PC-3 (cell line): Measurements from ENCODE around the gene H6PD. TPM values are rescaled to one million over a fixed set of nuclear protein-coding genes. Genes with fewer than 3 reads are reported as not detected.

Experiments
- ATAC-seq: fragments of 200-7000 bp; cut with Tn5 transposase; 2 replicates; pipeline ENCODE4 v1.9.1; 2020; ENCODE audit warnings: mild to moderate bottlenecking, moderate library complexity
- BruUV-seq: library from RNA; stranded (reverse); fragments of 400-500 nt; replicated peaks from 2 replicates; lab custom pipeline; 2021; lab: Mats Ljungman, UMichigan
- CTCF ChIA-PET: fragments of 300-600 bp; sonication (Branson Sonifier 250); formaldehyde crosslinking; loops from one replicate; lab custom pipeline; 2022; ENCODE audit warnings: antibody characterized with exemption; lab: Charles Lee
- POLR2A ChIA-PET: fragments of 300-600 bp; sonication (Branson Sonifier 250); formaldehyde crosslinking; loops from one replicate; lab custom pipeline; 2022; ENCODE audit warnings: antibody characterized with exemption; ENCODE audit not compliant: unreplicated experiment; lab: Charles Lee
- DNase-seq: peaks from one replicate; pipeline ENCODE4 v3.0.0-alpha.2; 2015
- H2AFZ ChIP-seq: fragments of 300-600 bp; sonication (generic); 2 replicates; pipeline ENCODE4 v1.6.0; 2016; ENCODE audit warnings: antibody characterized with exemption, low read length
- H3F3A ChIP-seq: fragments of 300-600 bp; sonication (generic); one replicate; pipeline ENCODE4 v1.6.0; 2017; ENCODE audit warnings: antibody characterized with exemption, low read length, control low read depth, mild to moderate bottlenecking; ENCODE audit not compliant: unreplicated experiment
- H3K27ac ChIP-seq: fragments of 300-600 bp; sonication (generic); 2 replicates; pipeline ENCODE4 v1.5.1; 2016; ENCODE audit warnings: mild to moderate bottlenecking, low read length
- H3K27me3 ChIP-seq: fragments of 300-600 bp; sonication (generic); 2 replicates; pipeline ENCODE4 v1.6.1; 2016; ENCODE audit warnings: low read length, mixed read lengths
- H3K36me3 ChIP-seq: fragments of 300-600 bp; sonication (generic); 2 replicates; pipeline ENCODE4 v1.6.1; 2016; ENCODE audit warnings: low read depth, mixed run types, low read length, mixed read lengths
- H3K4me1 ChIP-seq: fragments of 300-600 bp; sonication (generic); 2 replicates; pipeline ENCODE4 v1.5.1; 2016; ENCODE audit warnings: low read length; ENCODE audit not compliant: insufficient read depth
- H3K4me2 ChIP-seq: fragments of 300-600 bp; sonication (generic); 2 replicates; pipeline ENCODE4 v1.6.0; 2016; ENCODE audit warnings: low read length
- H3K4me3 ChIP-seq: fragments of 300-600 bp; sonication (generic); 2 replicates; pipeline ENCODE4 v1.5.1; 2016; ENCODE audit warnings: mild to moderate bottlenecking, low read length, mixed read lengths
- H3K79me2 ChIP-seq: fragments of 300-600 bp; sonication (generic); 2 replicates; pipeline ENCODE4 v1.6.1; 2017; ENCODE audit warnings: low read length, mixed read lengths
- H3K9ac ChIP-seq: fragments of 300-600 bp; sonication (generic); 2 replicates; pipeline ENCODE4 v1.6.0; 2016; ENCODE audit warnings: mild to moderate bottlenecking, low read length
- H3K9me2 ChIP-seq: fragments of 300-600 bp; sonication (generic); replicated peaks from 2 replicates; pipeline ENCODE4 v1.6.1; 2016; ENCODE audit warnings: mixed run types, low read length, mixed read lengths
- H3K9me3 ChIP-seq: fragments of 300-600 bp; sonication (generic); 2 replicates; pipeline ENCODE4 v1.6.1; 2016; ENCODE audit warnings: low read length, mixed read lengths
- H4K20me1 ChIP-seq: fragments of 300-600 bp; sonication (generic); 2 replicates; pipeline ENCODE4 v1.6.1; 2016; ENCODE audit warnings: low read length, mixed read lengths
- EZH2 ChIP-seq: fragments of 300-600 bp; sonication (generic); IDR thresholded peaks from one replicate; pipeline ENCODE4 v1.6.1; 2017; ENCODE audit warnings: antibody characterized with exemption, mild to moderate bottlenecking, low read length; ENCODE audit not compliant: unreplicated experiment
- EZH2phosphoT487 ChIP-seq: fragments of 300-600 bp; sonication (generic); IDR thresholded peaks from 2 replicates; pipeline ENCODE4 v1.6.1; 2018; ENCODE audit warnings: mild to moderate bottlenecking, antibody characterized with exemption, low read length, borderline replicate concordance
- intact Hi-C: fragments of 100-400 bp; cut with micrococcal nuclease; formaldehyde crosslinking; loops from 2 replicates; pipeline ENCODE4 v1.9.0; 2023
- total RNA-seq: library from RNA; depleted of rRNA; stranded (reverse); fragments of >200 nt; gene quantifications from 2 replicates; pipeline ENCODE4 v1.2.3, GENCODE V29; 2014
- TF ChIP-seq, protein P1 (sequence below): fragments of 300-600 bp; sonication (generic); conservative IDR thresholded peaks from 2 replicates; pipeline ENCODE4 v1.5.1; 2017; ENCODE audit warnings: antibody characterized with exemption, low read depth, mild to moderate bottlenecking, low read length

The H6PD gene
- total RNA-seq, 1 experiment from 2014 or later, result 6.8 TPM

DNA sequence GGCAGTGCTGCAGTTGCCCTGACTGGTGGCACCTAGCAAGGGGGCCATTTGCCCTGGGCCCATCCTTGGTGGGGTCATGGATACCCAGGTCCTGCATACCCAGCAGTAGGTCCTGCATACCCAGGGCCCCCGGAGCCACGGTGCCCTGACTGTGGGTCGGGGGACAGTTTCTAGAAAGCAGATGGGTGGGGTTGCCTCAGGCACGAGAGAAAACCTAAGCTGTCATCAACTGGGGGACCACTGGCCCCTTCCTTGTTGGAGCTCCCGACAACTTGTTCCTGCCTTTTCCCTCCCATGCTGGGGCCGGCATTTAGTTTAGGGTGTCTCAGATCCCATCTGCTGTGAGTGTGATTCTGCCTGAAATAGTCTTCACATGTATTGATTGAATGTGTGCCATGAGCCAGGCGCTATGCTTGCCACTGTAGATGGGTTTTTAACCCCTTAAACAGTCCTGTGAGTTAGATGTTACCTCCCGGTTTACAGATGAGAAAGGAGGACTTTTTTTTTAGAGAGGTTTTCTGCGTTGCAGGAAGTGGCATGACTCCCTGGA, 73.7 kb downstream of the H6PD start:
- no peak overlapping the region for H2AFZ ChIP-seq
- H3K27ac ChIP-seq, result no peak overlapping the region
- no peak for ATAC-seq
- CTCF ChIA-PET, result no interaction called here
- no peaks in the 10 kb centered on the region for H3K27me3 ChIP-seq
- H3K36me3 ChIP-seq, result no peaks in the 10 kb centered on the region
- H3K4me3 ChIP-seq, result no peak overlapping the region
- H3K4me1 ChIP-seq, result peaks cover 5% of the 10 kb centered on the region
- no peaks in the 10 kb centered on the region for H3K9me2 ChIP-seq
- H4K20me1 ChIP-seq, result peaks cover 50% of the 10 kb centered on the region
- intact Hi-C loops, result no loop called here
- H3F3A ChIP-seq, result no peaks in the 10 kb centered on the region
- H3K9ac ChIP-seq, result no peak overlapping the region
- H3K79me2 ChIP-seq, result peaks cover 97% of the 10 kb centered on the region
- no peaks in the 10 kb centered on the region for H3K9me3 ChIP-seq
- H3K4me2 ChIP-seq, result no peak overlapping the region
- no peak for DNase-seq
- no TSS peak for BruUV-seq
- POLR2A ChIA-PET, result no interaction called here
- no peak for TF ChIP-seq EZH2
- TF ChIP-seq, protein P1, sequence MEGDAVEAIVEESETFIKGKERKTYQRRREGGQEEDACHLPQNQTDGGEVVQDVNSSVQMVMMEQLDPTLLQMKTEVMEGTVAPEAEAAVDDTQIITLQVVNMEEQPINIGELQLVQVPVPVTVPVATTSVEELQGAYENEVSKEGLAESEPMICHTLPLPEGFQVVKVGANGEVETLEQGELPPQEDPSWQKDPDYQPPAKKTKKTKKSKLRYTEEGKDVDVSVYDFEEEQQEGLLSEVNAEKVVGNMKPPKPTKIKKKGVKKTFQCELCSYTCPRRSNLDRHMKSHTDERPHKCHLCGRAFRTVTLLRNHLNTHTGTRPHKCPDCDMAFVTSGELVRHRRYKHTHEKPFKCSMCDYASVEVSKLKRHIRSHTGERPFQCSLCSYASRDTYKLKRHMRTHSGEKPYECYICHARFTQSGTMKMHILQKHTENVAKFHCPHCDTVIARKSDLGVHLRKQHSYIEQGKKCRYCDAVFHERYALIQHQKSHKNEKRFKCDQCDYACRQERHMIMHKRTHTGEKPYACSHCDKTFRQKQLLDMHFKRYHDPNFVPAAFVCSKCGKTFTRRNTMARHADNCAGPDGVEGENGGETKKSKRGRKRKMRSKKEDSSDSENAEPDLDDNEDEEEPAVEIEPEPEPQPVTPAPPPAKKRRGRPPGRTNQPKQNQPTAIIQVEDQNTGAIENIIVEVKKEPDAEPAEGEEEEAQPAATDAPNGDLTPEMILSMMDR, result no peak
- no peak for TF ChIP-seq EZH2phosphoT487

DNA sequence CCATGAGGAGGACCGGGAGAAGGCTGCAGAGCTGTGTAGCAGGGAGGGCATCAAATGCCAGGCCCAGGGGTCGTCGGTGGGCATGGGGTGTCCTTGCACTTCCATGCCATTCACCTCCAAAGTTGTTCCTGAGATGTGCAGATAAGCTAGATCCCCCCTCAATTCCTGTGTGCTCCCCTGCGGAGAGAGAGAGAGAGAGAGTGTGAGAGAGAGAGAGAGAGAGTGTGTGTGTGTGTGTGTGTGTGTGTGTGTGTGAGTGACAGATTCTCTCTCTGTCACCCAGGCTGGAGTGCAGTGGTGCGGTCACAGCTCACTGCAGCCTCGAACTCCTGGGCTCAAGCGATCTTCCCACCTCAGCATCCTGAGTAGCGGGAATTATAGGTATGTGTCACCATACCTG, 74.5 kb downstream of the H6PD start:
- no peak for ATAC-seq
- Histone ChIP-seq H3K79me2 (peaks cover 93% of the 10 kb centered on the region), H3K4me1 (no peaks in the 10 kb centered on the region), H3K36me3 (no peaks in the 10 kb centered on the region), H3K9ac (no peak overlapping the region), H3K27ac (no peak overlapping the region), H3K9me2 (no peaks in the 10 kb centered on the region), H3F3A (no peaks in the 10 kb centered on the region), H3K27me3 (no peaks in the 10 kb centered on the region), H3K4me2 (no peak overlapping the region), H2AFZ (no peak overlapping the region), H3K9me3 (no peaks in the 10 kb centered on the region), H4K20me1 (peaks cover 43% of the 10 kb centered on the region; the same call in 1 of the 2 replicates), H3K4me3 (no peak overlapping the region)
- TF ChIP-seq EZH2phosphoT487 (no peak), EZH2 (no peak)
- TF ChIP-seq, protein P1, result no peak
- intact Hi-C loops, result no loop called here
- DNase-seq, result no peak
- ChIA-PET POLR2A (no interaction called here), CTCF (no interaction called here)
- no TSS peak for BruUV-seq

DNA sequence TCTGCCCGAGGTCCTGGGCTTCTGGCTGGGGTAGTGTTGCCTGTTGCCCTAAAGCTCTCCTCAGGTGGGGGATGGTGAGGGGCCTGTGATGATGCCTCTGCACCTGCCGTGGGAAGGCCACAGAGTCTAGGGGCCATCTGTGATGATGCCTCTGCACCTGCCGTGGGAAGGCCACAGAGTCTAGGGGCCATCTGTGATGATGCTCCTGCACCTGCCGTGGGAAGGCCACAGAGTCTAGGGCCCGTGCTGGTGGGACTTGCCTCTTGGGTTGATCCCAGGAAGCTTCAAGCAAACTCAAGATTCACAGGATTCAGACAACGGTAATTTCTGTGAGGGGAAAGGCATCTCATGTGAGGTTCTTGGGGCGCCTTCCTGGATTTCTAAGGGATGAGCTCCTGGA, 75.4 kb downstream of the H6PD start:
- Histone ChIP-seq H3K27me3 (no peaks in the 10 kb centered on the region), H2AFZ (no peak overlapping the region), H3K9me2 (no peaks in the 10 kb centered on the region), H3K4me1 (no peaks in the 10 kb centered on the region), H3K79me2 (peaks cover 90% of the 10 kb centered on the region), H3K9me3 (no peaks in the 10 kb centered on the region), H3K4me3 (no peak overlapping the region), H3K4me2 (no peak overlapping the region), H3K27ac (no peak overlapping the region), H3K9ac (no peak overlapping the region), H4K20me1 (peaks cover 37% of the 10 kb centered on the region; the same call in 1 of the 2 replicates), H3F3A (no peaks in the 10 kb centered on the region), H3K36me3 (no peaks in the 10 kb centered on the region)
- ChIA-PET CTCF (interaction anchor here (0.6 kb wide), 1 partner anchor 20 kb away, joined by 3 read pairs; no protein-coding TSS in a partner anchor), POLR2A (no interaction called here)
- TF ChIP-seq EZH2 (no peak), EZH2phosphoT487 (no peak)
- TF ChIP-seq, protein P1, result no peak
- no TSS peak for BruUV-seq
- intact Hi-C loops, result no loop called here
- DNase-seq (no peak), ATAC-seq (no peak)
